HG03558 (cell line): ENCODE results near the gene MLEC.
"Not testable (repeated sequence)": the region's sequence is repeated elsewhere in the genome, so short reads cannot be mapped to it uniquely, and the experiment has no call there.

ENCODE experiments used
- ATAC-seq: cut with Tn5 transposase; IDR thresholded peaks from one replicate; pipeline ENCODE4 v1.9.1; 2021; ENCODE audit warnings: moderate number of reproducible peaks; ENCODE audit not compliant: unreplicated experiment; ENCODE audit errors: extremely low read depth

MLEC gene

GRCh38 chr12:120661432-120661831, 25.5 kb upstream of the MLEC start:
- no peak for ATAC-seq

- ATAC-seq: no peak
Measured at GRCh38 chr12:120662879-120663278, 24.1 kb upstream of the MLEC start.

GRCh38 chr12:120663741-120664140, 23.2 kb upstream of the MLEC start:
- ATAC-seq: no peak

- ATAC-seq: no peak
Measured at GRCh38 chr12:120666571-120667390, 20.2 kb upstream of the MLEC start.

GRCh38 chr12:120668091-120668867, 18.7 kb upstream of the MLEC start:
- ATAC-seq: no peak

- no peak for ATAC-seq
Measured at GRCh38 chr12:120668868-120669840, 17.8 kb upstream of the MLEC start.

- not testable (repeated sequence) for ATAC-seq
Measured at GRCh38 chr12:120670237-120670636, 16.7 kb upstream of the MLEC start.

GRCh38 chr12:120670667-120671066, 16.3 kb upstream of the MLEC start:
- ATAC-seq: no peak

GRCh38 chr12:120674097-120674636, 12.8 kb upstream of the MLEC start:
- ATAC-seq: no peak

- no peak for ATAC-seq
Measured at GRCh38 chr12:120677765-120678473, 9.0 kb upstream of the MLEC start.

GRCh38 chr12:120678572-120678971, 8.4 kb upstream of the MLEC start:
- ATAC-seq: no peak

- no peak for ATAC-seq
Measured at GRCh38 chr12:120680165-120680738, 6.7 kb upstream of the MLEC start.

- ATAC-seq: no peak
Measured at GRCh38 chr12:120684523-120684932, 2.4 kb upstream of the MLEC start.

GRCh38 chr12:120685522-120685921, 1.4 kb upstream of the MLEC start:
- no peak for ATAC-seq

- peak; percentile 64 for ATAC-seq
Measured at GRCh38 chr12:120686151-120686689, 729 bp upstream of the MLEC start.

- no peak for ATAC-seq
Measured at GRCh38 chr12:120687578-120688289, 785 bp downstream of the MLEC start.

GRCh38 chr12:120688527-120689071, 1.6 kb downstream of the MLEC start:
- no peak for ATAC-seq
